Ecto neural progenitor cell (in vitro differentiated cells): ENCODE measurements around the gene CCDC27.

ENCODE experiments used
- DNase-seq: peaks from one replicate; pipeline ENCODE4 v3.0.0-alpha.2; 2018; ENCODE audit warnings: low spot score

Gene CCDC27

DNA sequence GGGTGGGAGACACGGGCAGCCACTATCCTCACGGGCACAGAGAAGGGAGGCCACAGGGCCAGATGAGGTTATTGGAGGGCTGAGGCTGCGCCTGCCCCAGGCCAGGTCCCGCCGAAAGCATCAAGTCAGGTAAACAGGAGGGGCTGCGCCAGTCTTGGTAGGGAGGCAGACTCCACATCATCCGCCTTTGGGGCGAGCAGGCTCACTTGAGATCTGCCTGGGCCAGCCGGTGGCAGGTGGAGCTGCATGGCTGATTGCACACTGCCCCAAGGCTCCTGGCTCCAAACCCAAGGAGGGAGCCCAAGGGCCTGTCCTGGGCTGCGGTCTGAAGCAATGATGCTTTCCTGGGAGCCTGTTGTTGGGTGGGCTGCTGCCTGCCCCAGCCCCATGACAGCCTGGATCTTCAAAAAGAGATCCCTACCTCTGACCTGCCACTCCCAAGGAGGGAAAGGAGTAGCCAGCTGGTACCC is 24.9 kb downstream of the CCDC27 start:
- no peak for DNase-seq

DNA sequence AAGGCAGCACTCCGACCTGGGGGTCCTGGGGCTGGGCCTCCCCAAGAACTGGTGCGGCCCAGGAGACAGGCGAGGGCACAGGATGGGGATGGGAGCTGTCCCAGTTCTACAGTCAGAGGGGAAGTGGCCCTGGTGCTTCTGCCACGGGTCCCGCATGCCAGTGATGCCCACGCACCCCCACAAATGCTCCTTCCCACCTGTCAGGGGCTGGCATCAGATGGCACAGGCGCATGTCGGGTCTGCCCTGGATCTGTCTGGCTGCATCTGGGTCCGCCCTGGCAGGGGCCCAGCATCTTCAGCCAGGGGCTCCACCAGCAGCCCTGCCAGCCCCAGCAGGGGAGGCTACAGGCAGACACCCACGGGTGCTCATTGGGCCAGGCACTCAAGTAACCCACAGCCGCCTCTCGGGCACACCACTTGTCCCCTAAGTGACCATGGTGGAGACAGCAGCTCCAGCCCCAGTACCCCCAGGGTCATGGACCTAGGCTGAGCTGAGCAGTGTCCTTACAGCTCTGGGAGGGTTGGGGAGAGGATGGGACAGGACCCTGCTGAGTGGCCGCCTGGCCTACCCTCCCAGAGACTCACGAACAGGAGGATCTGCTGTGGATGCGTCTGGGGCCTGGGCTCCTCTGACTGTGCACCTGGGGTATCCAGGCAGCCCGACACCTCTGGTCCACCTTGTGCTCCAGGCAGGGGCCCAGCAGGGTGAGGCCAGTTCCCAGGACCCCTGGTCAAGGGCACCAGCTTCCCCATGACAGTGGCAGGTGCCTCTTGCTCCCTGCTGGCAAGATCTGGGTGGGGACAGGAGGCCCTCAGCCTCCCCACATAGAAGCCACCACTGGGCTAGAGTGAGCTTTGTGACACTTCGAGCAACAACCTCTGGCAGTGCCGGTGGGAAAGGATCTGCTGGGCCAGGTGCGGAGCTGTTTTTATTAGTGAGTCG is 25.7 kb downstream of the CCDC27 start:
- DNase-seq = no peak

DNA sequence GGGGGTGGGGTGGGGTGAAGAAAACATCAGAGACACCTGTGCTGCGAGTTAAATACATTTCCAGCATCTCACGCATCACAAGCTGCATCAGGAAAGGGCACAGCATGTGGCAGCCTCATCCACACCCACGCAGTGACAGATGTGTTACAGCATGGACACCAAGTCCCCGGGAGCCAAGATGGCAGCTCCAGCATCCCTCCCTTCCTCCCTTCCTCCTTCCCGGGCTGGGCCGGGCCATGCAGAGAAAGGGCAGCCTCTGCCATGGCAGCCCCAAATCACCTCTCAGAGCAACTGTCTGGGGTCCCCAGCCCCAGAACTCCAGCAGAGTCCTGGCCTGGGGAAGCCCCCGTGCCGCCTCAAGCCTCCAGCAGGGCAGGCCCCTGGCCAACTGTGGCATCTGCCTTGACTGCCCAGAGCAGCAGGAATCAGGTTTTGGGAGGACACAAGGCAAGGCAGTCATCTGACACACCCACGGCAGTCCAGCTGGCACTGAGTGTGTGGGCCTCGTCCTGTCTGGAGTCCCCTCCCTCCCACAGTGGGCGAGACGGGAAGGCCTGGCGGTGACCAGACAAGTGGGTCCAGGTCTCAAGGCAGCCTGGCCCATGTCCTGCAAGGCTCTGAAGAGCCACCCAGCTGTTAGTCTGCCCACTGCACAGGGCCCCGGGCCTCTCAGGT is 26.5 kb downstream of the CCDC27 start:
- no peak for DNase-seq

DNA sequence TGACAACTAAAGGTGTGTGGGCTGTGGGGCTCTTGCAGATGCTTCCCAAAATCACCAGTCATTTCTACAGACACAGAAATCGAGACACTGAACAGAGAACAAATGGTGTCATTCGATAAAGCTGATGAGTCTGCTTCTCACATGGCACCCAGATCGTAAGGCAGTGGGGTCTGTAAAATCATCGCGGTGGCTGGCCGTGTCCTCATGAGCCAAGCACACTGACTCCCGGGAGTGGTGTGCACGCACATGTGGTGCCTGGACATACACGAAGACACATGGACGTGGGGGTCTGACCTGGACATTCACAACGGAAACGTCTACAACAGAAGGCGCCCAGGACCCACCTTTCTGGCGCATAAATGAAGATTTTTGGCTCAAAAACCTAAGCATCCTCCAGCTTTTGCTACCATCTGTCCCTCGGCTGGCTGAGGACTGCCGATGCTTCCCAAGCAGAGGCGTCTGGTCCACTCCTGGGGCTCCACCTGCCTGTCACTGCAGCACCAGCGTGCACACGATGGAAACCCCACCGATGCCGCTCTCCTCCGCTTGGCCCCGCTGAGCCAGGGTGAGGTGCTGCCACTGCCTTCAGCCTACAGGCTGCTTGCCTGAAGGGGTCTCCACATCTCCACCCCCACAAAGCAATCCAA is 27.1 kb downstream of the CCDC27 start:
- DNase-seq = no peak

DNA sequence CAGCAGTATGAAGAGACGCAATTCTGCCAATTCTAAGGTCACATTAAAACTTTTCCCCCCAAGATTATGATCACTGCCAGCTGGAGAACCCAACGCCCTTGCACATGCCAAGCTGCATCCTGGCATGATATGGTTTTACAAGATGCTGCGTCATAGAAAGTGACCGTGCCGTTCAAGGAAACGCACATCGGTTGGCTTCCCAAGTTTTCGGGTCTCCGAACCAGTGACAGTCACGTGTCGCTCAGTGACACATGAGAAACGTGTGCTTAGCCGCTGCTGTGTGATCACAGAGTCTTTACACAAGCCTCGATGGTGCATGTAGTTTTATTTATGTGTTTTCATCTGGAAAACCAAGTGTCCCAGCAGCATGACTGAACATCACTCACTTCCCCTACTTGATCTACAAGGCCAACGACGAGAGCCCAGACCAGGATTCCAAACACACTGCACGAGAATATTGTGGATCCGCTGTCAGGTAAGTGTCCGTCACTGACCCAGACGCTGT is 27.7 kb downstream of the CCDC27 start:
- no peak for DNase-seq

DNA sequence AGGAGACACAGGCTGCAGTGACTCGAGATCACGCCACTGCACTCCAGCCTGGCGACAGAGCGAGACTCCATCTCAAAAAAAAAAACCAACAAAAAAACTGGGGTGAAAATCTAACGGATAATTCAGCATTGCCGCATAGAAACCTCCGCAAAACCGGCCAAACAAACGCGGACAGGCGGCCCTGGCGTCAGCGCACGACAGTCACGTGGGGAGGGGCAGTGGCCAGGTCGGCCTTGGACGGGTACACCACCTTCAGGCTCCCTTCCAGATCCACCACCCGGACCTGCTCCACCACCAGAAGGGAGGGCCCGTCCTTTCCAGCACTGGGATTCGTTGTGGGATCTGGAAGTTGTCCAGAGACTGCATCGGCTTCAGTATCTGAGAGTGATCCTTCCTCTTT is 28.7 kb downstream of the CCDC27 start:
- no peak for DNase-seq

DNA sequence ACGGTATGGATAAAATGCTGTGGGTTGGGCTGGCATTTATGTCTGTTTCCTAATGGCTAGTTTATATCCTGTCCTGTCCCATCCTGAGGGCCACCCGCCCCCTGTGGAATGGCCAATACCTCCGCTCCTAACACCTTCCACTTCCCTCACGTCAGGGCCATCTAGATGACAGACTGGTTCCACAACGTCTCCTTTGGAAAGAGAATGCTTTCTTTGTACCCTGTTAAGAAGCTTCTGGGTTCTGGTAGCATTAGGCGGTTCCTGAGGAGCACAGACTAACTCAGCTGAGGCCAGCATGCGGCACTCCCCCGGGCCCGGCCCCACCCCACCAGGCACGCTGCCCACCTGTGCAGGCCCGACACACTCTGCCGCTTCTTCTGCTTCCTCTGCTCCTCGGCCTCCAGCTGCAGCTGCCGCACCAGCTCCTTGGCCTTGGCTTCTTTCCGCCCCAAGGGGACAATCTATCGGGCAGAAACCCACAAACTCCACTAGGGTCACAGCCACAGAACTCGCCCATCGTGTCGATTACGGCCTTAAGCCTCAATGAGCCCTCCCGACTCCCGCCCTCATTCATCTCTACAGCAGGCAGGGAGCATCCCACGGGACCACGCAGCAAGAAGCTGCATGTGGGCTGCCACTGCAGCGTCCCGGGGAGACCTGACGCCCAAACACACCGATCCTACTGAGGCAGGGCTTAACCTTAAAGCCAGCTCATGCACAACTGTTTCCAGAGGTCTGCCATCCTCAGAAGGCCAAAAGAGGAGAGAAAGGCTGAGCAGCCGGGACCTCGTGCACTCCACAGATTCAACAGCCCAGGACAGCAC is 31.6 kb downstream of the CCDC27 start:
- no peak for DNase-seq

DNA sequence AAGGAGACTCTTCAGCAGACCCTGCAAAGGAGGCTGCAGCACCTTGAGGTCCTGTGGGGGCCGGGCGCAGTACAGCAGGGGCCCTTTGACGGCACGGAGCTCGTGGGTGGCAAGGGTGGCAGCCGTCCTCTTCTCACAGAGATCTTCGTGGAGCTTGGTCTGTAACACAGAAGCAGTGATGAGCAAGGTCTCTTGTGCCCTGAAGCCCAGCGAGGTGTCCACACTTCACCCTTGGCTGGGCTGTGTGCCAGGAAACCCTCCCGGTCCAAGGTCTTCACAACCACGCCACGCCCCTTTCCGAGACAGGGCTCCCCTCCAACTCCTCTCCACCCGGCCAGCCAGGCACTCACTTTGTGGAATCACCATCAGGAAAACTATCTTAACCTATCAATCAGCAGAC is 32.8 kb downstream of the CCDC27 start:
- no peak for DNase-seq

DNA sequence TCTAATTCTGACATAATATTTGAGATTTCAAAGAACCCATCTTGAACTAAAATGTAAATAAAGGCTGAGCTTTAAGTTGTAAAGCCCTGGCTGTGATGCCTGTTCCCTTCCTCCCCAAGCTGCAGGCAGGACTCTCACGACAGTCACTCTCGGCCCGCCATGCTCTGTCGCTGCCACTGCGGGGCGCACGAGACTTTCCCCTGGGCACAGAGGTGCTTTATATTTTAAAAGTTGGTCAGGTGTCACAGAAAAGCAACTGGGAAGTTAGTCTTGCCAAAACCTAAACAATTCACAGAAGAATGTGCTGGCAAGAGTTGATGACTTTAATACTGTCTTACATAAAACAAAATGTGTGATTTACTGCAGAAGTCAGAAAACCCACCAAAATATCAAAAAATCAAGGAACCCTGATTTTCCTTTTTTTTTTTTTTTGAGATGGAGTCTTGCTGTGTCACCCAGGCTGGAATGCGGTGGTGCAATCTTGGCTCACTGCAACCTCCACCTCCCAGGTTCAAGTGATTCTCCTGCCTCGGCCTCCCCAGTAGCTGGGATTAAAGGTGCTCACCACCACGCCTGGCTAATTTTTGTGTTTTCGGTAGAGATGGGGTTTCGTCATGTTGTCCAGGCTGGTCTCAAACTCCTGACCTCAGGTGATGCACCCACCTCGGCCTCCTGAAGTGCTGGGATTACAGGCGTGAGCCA is 33.4 kb downstream of the CCDC27 start:
- no peak for DNase-seq

DNA sequence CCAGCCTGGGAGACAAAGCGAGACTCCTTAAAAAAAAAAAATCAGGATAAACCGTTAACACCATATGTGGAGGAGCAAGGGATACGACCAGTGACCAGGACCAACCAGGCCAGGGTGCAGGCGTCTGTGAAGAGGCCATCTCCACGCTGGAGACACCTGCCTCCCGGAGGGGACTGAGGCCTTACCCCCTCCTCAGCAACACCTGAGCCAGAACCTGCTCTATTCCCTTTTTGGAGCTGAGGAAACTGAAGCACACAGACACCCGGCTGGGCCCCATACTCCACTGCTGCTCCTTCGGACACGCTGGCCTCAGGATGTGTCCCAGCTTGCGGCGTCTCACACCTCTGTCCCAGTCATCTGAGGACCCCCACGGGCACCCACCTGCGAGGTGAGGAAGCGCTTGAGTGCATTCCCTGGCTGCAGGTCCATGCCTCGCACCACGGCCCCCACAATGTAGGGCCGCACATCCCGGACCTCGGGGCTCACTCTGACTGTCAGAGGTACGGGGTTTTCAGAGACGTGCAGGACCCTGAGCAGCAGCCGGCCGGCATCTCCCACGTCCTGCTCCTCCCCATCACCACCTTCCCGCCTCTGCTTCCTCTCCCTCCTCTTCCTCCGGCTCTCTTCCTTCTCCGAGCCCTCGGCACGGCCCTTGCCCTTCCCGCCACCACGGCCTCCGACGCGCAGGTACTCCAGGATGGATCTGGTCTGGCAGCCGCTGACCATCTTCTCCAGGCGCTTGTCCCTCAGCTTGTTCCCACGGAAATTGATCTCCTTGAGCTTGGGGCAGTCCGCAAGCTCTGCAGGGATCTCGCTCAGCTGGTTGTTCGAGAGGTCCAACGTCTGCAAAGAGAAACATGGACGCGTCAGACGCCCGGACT is 34.5 kb downstream of the CCDC27 start:
- no peak for DNase-seq

DNA sequence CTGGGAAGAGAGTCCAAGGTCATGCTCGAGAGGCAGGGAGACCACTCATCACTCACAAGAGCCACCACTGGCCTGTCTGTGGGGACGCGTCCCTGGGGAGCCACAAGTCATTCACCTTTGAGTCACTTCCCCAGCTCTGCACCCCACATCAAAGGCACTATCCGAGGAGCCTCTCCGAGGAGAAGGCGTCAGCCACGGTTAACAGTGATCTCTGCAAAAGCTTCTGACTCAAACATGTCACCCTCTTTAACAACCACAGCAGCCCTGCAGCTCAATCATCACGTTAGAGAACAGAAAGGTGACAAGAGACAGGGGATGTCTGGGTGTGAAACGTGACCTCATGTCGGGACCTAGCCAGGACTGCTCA is 35.1 kb downstream of the CCDC27 start:
- no peak for DNase-seq

DNA sequence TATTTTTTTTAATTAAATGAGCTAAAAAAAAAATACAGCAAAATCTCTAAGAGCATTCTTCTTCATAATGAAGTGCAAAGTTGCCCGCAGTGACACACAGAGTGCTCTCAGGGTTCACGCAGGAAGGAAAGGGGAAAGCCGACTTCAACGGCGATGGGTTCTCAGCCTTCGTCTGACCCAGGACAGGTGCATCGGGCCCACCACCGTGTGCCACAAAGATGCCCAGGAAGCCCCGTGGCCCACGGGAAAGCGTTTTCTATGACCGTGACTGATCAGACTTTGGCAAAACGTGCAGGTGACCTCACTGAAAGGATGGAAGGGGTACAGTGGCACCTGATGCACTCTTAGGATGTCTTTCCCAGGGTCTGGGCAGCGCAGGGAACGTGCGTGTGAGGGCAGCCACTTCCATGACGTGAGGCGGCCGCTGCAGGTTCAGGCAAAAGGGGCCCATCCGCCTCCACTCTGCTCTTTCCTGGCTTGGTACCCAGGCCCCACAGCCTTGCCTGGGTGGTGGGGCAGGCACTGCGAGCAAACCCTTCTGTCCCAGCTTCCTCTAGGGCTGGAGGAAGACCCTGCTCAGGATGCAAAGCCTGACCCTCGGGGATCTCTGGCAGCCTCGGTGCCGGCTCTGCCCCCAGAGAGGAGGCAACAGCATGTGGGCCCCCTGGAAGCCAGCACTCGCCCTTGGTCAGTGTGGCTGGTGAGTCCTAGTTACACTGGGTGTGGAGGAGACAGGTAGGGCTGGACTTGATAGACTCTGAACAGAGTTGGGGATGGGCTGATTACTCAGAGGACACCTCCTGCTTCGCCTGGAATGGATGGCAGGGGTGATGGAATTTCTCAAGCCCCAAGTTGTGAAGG is 35.7 kb downstream of the CCDC27 start:
- DNase-seq = no peak

DNA sequence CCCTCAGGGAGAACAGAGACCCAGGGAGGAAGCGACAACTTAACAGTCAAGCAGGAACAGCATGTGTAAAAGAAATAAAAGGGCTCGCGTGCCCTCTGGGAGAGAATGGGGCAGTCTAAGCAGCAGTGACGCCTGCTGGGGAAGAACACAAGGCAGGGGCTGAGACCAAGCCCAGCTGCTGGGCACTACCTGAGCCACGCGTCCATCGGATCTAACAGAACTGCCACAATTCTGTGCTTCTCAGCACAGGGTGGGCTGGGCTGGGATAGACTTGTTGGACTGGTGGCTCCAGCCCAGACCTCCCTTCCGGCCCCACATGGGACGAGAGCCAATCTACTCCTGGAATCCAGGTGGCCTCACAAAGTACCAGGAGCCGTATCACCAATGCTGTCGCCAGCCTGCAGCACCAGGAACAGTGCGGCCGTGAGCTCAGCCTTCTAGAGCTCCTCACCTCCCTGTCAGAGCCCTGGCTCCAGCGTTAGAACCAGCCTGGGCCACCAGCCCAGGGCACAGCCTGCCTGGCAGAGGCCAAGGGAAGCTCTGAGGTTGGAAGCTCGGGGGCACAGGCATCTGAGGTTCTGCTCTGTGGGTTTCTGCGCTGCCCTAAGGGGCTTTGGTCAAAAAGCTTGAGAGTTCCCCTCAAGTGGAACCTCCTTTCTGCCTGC is 36.6 kb downstream of the CCDC27 start:
- no peak for DNase-seq

DNA sequence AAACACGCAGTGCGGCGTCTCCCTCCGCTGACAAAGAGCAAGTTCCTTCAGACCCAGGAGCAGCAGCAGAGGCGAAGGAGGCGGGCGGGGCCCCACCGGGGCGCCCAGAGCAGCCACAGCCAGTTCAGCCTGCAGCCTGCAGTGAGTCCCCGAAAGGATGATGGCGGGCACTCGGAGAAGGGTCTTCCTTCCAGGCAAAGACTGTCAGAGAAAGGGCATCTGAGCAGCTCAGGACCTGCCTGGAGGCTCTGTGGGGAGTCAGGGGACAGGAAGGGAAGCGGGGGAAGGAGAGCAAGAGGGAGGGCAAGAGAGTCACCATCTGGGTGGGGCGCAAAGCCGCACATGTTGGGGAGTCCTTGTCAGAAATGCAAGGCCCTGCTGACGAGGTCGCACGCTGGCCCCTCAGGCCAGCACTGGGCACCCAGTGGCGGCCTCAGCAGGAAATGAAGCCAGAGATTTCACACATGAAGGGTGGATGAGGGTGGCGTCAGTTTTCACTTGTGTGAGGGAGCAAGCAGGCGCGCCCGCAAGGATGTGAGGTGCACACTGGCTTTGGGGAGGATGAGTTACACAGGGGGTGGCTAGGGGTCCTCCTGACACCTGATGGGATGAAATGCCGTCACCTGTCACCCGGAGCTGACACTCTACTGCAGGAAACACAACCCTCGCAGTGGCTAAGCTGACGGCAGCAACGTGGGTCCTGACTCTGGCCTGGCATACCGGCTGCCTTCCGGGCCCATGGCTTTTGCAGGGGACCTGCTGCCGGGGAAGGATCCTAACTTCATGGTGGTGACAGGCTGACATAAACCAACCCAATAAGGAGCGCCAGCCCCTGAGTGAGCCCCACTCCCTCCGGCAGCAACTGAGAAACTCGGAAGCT is 37.4 kb downstream of the CCDC27 start:
- no peak for DNase-seq

DNA sequence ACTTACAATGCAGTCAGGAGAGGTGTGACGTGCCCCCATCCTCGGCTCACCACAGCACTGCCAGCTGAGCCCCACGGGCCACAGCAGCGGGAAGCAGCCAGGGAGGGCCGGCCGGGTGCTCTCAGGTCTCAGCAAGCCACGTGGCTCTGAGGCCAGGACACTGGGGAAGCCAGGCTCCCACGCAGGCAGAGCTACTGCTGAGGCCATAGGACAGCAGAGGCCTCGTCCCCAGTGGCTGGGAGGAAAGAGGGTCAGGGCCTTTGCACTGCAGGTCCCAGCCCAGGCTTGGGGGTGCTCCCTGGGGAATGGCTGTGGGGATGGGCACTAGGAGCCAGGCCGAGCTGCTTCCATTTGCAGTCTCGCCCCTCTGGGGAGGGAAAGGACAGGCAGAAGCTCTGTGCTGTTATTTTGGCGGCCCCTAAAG is 38.3 kb downstream of the CCDC27 start:
- DNase-seq = no peak

DNA sequence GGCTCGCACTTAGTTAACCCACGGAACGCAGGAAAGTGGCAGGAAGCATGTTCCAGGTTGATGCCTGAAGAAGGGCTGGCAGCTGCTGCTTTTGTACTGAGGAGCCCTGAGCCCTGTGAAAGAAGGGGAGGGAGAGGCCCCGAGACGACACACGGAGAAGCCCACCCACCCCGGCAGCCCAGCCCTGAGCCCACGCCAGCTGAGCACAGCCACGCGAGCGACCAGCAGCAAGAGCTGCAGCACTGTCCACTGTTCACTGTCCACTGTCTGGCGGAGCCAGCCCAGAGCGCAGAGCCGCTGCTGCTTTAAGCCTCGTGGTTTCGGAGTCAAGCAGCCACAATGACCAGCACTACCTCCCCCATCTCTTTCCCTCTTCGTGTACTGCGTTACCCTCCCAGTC is 38.7 kb downstream of the CCDC27 start:
- no peak for DNase-seq

DNA sequence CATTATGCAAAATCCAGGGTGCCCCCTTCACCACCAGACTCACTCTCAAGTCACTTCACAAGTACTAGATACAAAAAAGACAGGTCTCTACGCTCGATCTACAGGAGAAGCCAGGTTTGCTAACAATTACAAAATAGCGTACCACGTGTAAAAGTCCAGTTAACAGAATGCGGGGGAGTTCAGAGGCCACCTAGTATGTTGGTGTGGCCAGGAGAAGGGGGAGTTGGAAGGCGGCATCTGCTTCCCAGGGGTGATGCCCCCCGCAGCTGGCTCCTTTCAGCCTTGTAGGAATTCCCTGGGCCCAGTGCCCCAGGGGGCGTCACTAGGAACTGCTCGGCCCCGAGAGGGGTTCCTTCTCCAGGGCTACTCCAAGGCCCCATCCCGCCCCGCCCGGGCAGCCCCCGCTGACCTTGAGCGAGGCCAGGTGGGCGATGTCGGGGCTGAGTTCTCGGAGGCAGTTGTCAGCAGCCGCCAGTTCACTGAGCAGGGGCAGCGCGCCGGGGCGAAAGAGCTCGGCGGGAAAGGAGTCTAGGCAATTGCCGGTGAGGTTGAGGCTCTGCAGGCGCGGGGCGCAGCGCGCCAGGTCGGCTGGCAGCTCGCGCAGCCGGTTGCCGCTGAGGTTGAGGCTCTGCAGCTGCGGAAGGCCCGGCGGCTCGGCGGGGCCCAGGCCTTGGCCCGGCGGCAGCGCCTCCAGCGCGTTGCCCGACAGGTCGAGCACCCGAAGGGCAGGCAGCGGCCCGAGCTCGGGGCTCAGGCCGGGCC is 43.4 kb downstream of the CCDC27 start:
- no peak for DNase-seq
